ENCODE results near the gene UGT1A5.

UGT1A5 gene

DNA sequence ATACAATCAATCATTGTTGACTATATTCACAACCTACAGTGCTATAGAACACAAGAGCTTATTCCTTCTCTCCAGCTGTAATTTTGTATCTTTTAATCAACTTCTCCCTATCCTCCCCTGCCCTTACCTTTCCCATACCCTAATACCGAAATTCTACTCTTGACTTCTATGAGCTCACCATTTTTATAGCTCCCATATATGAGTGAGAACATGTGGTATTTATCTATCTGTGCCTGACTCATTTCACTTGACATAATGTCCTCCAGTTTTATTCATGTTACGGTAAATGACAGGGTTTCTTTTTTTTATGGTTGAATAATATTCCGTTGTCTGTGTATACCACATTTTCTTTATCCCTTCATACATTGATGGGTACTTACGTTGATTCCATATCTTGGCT is 68.1 kb downstream of the UGT1A5 start:
- no peak for DNase-seq (ENCODE audit: low read depth in 2 of 2)

DNA sequence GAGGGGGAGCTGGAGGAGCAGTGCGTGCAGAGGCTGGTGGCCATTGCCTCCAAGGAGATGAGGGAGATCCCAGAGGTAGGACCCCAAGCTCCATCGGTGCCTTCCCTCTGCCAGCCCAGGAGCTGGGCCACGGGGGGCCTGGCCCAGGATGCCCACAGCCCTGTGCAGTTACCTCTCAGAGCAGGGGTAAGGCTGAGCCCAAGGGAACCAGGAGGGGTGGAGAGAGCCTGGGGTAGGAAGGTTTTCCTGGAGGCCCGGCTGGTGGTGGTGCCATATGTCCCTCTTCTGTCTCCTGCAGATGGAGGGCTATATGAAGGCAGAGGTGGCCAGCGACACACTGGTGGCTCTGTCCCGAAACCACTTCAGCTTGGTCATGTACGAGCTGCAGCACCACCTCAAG is 76.8 kb downstream of the UGT1A5 start:
- DNase-seq (ENCODE audit: low read depth in 2 of 2), result no peak

DNA sequence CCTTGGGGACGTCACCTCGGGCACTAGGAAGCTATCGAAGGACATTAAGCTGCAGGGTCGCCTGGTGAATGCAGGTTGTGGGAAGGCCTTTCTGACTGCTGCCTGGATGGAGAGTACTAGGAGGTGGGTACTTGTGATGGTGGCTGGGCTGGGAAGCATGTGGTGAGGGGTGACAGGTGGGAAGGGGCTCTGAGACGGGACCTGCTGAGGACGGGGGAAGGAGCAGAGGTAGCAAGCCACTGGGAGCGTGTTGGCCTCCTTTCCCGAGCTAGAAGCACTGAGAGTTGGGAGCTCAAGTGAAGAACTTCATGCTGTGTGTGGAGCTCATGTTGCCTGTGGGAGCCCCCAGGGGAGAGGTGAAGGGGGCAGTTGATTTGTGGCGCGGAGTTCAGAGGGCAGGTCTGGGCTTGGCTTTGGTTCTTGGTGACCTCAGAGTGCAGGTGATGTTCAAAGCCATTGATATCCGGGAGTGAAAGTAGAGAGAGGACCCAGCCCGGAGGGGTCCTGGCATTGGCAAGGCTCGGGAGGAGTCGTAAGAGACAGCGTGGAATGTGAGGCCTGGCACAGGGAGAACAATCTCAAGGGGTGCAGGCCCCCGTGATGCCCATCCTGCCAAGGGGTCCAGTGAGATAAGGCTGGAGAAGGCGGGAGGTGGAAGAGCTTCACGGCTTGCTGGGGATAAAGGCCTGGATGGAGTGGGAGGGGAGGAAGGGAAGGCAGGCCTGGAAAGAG is 78.6 kb downstream of the UGT1A5 start:
- no peak for DNase-seq (ENCODE audit: low read depth in 2 of 2)

DNA sequence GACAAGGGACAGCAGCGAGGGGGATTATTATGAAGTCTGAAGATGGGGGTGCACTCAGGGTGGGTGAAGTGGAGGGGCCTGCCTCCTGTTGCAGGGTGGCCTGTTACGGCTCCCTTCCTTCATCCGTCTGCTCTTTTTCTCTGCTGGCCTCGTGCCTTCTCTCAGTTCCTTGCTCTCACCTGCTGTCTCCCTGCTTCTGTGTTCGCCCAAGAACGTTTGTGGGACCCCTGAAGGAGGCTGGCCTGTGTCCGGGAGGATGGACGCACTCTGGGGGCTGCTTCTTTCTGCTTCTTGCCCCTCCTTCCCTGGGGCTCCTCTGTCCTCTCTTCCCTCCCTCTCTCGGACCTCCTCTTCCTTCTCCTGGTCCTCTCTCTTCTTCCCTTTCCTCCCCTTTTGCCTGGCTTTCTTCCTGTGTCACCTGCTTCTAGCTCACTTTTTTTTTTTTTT is 79.2 kb downstream of the UGT1A5 start:
- no peak for DNase-seq (ENCODE audit: low read depth in 2 of 2)

DNA sequence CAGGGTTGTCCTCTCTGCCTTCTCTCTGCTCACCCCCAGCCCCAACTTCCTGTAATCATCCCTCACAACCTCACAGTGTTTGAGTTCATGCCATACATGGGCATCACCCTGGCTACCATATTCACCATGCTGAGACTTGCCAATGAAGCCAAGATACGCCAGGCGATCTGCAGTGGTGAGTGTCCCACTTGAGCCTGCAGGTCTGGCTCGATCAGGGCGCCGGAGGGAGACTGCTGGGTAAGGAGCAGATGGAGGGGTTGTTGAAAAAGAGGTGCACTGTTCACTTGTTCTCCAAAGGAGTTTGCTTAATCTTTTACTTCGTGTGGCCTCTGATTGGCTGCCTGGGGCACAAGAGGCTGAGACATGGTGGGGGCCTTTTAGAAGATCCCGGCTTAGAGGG is 80.0 kb downstream of the UGT1A5 start:
- DNase-seq (ENCODE audit: low read depth in 2 of 2), result no peak

DNA sequence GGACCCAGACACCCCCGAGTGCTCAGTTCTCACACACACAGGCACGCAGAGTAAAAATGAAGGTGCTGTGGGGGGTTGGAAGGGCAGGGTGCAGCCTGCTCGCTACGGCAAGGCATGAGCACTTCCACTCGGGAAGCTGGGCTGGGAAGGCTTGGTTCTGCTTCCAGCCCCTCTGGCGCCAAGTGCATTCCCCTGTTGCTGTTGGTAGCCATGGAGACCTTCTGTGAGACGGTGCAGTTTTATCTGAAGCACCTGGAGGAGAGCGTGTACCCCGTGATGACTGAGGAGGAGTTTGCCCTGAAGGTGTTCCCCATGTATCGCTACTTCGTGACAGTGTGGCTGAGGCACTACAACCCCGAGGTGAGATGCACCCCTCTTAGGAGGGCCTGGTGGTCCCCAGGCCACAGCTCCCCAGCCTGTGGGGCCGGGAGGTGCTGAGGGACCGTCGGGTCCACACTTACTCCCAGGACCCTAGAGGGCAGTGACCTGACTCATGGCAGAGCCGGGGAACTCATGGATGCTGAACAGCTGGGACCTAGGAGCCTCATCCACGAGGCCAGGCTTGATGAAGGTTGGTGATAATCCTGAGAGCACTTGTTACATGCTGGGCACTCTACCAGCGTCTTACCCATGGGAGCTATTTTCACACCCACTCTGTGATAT is 80.9 kb downstream of the UGT1A5 start:
- DNase-seq (ENCODE audit: low read depth in 2 of 2), result no peak

DNA sequence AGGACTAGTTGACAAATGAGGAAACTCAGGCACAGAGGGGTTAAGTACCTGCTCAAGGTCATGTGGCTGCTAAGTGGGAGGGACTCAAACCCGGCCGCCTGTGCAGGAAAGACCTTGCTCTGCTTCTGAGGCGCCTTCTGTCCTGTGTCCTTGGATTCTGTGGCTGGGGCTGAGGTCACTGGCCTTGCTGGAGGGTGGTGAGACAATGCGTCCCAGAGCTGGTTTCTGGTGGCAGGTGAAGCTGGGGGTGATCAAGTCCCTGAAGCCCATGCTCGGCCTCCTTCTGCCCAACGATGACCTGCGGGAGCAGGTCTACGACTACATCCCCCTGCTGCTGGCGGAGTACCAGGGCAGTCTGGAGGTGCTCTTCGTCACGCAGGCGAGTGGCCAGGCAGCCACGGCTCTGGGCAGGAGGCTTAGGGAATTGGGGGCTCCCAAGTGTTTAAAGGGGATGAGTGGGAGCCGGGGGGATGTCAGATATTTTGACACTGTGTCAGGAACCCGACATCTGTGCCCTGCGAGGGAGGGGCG is 81.5 kb downstream of the UGT1A5 start:
- DNase-seq (ENCODE audit: low read depth in 2 of 2), result no peak

DNA sequence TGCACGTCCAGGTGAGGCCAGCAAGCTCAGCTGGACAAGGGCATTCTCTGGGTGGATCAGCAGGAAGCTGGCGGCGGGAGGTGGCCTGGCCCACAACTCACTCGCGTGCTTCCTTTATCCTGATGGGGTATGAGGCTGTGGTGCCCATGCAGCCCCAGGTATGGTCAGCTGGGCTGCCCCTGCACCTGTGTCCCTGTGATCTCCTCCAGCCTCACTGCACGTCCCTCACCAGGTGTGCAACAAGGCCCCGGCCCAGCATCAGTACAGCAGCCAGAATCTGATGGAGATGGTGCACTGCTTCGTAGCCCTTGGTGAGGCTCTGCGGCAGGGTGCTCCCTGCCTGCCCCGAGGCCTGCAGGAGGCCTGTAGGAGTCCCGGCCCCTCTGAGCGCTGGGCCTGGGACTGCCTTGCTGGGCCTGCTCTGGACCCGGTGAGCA is 83.0 kb downstream of the UGT1A5 start:
- no peak for DNase-seq (ENCODE audit: low read depth in 2 of 2)

DNA sequence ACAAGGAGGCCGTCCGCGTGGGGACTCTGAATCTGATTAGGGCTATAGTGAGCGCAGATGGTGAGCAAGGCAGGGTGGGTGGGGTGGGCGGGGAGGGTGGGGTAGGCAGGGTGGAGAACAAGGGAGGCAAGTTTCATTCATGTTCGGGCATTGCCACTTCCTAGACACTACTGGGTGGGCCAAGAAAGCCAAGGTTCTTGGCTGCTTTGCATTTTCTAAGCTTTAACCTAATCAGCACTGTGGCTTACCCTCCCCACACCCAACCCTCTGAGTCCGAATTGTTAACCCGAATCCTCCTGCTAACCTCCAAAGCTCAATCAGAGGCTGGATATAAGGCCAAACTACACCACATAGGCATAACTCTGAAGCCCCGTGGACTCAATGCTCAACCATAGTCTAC is 83.5 kb downstream of the UGT1A5 start:
- no peak for DNase-seq (ENCODE audit: low read depth in 2 of 2)

DNA sequence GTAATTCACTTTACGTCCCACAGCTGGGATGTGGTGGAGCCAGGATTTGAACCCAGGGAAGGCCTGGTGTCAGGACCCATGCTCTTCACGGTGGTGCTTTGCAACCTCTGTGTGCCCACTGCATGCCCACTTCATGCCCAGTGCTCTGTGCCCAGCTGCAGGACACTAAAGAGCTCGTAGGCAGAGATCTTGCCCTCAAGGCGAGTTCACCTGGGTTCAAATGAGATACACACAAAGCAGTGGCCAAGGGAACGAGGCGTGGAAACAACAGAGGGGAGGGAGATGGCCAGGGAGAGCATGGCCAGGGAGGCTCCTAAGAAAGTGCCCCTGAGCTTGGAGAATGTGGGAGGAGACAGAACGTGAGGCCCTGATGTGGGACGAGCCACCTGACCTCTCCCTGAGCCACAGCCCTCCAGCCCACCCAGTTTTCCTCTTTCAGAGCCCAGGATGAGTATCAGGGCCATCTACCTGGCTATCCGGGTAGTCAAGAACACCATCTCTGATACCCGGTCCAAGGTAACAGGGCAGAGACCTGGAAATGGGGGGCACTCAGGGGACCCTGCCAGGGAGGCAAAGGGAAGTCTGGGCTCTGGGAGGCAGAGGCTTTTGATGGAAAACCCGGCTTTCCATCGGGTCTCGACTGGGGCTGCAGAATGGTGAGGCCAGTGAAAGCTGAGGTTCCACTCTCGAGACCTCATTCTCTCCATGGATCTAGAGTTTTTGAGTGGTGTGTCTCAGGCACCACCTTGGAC is 85.8 kb downstream of the UGT1A5 start:
- no peak for DNase-seq (ENCODE audit: low read depth in 2 of 2)

DNA sequence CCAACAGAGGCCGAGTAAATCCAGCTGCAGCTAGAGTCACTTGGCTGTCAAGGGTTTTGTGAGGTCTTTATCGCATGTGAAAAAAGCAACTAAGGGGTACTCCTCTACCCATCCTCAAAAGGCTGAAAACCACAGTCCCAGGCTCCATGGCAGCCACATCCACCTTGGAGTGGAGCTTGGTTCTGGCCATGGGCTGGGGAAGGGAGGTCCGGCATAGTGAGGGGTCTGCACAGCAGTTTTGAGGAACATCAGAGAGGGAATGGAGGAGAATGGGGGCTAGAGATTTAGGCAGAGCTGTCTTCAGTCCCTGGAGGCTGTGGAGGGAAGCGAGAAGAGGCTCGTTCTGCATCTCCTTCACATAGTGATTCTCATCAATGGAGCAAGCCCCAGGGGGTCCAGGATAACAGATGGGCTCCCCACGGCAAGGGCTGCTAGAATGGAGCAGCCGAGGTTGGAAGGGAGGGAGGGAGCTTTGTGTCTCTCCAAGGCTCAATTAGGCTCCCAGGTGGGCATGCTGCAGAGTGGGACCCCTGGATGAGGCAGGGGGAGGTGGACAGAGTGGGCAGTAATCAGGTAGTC is 86.5 kb downstream of the UGT1A5 start:
- DNase-seq (ENCODE audit: low read depth in 2 of 2), result no peak

DNA sequence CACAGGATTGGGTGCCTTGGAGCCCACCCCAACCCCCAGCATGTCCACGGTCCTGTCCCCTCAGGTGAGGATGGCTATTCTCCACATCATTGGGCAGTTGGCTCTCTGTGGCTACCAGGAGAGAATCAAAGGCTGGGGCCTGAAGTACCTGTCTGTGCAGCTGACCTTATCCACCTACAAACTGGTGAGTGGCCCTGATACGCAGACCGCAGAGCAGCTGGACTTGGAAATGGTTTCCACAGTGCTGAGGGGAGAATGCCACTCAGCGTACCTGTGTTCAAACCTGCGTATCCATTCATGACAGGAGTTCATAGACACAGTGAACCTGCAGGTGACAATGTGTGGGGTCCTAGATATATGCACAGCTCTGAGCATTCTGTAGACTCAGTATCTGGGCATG is 87.0 kb downstream of the UGT1A5 start:
- no peak for DNase-seq (ENCODE audit: low read depth in 2 of 2)

DNA sequence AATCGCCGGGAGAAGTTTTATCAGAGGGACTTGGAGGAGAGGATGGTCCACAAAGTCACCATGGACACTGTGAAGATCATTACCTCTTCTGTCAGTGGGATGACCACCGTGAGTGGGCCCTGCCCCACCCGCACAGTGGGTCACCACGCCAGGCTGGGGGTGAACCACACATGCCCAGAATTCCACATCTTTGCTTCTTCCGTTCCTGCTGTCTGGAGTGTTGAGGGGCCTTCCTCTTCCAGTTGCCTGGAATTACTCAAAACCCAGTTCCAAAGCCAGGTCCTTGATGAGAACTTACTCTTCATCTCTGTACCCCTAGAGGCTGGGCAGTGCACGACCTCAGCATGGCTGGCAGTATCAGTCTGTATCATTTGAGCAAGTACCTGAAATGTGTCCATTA is 87.5 kb downstream of the UGT1A5 start:
- DNase-seq (ENCODE audit: low read depth in 2 of 2), result no peak

DNA sequence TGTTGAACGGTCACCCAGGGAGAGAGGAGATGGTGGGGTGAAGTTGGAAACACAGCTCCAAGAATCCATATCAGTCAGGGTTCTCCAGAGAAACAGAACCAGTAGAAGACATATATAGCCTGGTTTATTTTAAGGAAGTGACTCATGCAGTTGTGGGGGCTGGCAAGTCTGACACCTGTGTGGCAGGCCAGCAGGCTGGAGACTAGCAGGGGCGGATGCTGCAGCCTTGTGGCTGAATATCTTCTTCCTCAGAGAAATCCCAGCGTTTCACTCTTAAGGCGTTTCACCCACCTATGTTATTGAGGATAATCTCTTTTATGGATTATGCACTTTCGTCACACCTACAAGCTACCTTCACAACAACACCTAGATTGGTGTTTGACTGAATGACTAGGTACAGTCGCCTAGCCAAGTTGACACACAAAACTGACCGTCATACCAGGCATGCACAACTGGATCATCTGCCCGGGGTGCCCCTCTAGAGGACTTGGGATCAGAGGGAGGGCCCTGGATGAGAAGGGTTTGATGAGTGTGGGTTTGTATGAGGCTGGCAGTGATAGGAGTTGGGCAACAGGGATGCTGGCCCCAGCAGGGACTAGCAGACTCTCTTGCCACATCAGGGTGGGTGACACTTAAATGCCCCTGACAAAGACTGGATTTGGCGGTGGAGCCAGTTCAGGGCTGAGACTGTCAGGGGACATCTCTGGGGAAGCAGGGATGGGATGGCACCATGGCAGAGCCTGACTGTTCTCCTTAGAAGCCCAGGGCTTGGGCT is 88.8 kb downstream of the UGT1A5 start:
- DNase-seq (ENCODE audit: low read depth in 2 of 2), result no peak

DNA sequence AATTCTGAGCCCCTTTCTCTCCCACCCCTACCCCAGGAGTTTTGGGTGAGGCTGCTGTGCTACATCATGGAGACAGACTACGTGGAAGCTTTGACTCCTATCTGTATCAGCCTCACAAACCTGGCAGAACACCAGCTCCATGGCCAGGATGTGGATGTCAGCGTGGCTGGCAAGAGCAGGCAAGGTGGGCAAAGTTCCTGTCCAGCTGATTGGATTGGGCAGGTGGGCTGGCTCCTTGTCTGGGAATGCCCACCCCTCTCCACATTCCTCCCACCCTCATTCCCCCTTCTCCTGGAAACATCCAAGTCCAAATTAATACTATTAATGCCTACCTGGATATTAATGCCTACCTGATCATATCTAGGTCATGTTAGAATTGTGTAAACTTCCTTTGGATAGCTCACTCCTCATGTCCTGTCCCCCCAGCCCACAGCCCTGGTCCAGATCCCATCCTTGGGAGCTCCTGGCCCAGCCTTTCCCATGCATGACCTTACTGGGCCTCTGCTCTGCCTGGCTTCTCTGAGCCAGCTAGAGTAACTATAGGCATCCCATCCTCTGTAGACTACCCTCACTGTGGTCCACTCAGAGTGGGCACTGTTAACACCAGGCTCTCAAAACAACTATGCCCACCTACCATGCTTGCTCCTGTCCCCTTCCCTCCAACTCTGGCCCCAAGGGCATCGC is 89.6 kb downstream of the UGT1A5 start:
- DNase-seq (ENCODE audit: low read depth in 2 of 2), result no peak

DNA sequence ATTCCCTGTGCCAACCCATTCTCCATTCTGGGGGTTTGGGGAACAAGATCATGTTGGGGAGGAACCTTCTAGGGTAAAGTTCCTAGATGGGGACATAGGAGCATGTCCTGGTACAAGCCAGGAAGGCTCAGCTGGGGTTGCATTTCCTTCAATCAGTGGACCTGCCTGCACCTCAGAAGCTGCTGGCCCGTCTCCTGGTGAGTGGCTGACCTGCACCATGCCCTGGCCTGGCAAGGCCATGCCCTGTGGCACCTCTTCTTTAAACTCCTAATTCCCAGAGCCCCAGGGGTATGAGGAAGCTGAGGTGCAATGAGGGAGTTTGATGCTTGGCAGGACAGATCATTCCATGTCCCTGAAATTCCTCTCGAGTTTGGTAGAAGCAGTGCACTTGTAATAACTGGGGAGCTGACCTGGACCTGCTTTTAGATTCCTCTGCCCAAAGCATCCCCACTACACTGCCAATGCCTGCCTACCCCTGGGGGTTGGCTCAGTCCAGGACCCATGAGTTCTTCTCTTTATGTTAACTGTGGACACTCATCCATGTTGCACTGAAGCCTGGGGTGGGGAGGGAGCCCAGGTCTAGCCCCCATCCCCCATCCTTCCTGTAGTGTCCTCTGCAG is 90.7 kb downstream of the UGT1A5 start:
- no peak for DNase-seq (ENCODE audit: low read depth in 2 of 2)

DNA sequence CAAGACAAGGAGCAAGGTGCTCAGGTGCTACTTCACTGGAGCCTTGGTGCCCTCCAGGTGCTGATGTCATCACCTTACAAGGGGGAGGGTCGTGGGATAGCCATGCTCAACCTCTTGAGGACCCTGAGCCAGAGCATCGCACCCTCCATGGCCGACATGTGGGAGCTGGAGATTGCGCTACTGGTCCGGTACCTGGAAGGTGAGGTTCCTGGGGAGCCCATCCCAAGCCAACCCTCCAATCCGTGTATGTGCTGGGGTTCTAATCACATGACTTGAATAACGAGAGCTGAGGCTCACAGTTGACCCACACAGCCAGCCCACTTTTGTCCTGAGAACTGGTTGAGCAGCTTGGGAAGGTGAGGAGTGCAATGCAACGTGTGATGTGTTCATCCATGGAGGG is 91.3 kb downstream of the UGT1A5 start:
- no peak for DNase-seq (ENCODE audit: low read depth in 2 of 2)

DNA sequence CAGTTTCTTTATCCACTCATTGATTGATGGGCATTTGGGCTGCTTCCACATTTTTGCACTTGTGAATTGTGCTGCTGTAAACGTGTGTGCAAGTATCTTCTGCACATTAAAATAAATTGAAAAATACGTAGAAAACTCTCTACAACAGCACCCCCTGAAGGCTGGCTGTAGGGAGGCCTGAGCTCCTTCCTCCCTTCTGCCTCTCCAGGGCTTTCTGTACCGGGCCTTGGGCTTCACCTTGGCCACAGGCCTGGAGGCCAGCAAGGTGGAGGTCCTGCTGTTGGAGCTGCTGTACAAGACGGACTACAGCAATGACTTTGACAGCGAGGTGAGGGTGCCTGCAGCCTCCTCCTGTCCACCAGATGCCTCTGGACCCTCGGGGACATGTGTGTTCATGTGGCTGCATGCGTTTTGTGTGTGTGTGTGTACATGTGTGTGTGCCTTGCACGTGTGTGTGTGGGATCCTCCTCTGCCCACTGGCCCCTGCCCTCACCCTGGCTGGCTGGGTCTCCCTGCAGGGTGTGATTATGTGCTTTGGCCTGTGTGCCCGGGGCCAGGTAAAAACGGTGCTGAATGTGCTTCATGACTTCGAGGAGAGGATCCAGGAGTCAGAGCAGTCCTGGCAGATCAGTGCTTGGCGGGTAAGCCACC is 94.6 kb downstream of the UGT1A5 start:
- DNase-seq (ENCODE audit: low read depth in 2 of 2), result no peak

DNA sequence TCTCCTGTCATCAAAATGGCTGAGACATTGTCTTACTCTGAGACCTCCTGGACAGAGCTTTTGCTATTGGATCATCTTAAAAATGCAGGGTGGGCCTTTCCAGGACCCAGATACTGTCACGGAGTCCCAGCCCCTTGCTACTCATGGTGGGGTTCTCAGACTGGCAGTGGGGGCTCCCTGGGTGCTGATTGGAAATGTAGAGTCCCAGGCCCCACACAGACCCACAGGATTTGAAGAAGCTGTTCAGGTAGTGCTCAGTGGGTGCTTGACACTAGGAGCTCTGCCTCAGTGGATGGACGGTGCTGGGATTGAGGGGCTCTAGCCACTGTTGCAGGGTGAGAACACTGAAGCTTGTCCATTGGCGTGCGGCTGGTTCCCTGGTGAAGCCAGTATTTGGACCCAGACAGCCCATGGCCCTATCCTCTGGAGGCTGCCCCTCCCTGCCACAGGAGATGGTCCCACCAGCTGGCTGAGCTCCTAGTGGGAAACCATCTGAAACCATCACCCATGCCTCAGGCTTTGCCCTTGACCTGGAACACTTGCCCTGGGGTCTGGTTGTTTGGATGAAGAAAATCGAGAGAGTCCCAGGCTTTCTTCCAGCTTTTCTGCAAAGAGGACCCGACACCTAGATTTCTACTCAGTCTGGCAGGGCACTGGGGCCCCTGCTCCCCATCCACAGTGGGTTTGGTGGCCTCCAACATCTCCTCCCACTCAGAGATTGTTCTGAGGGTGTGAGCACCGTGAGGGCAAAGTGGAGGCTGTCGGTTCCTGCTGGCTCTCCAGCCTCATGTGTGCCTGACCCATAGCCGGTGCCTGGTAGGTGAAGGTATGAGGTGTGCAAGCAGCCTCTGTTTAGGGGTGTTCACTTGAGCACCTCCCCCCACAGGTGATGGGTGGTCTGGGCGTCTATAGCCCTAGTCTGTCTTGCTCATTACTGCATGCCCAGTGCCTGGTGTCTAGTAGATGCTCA is 95.5 kb downstream of the UGT1A5 start:
- no peak for DNase-seq (ENCODE audit: low read depth in 2 of 2)
